HK-2 (cell line): ENCODE results near the gene ADAMTS12.

ENCODE experiments used
- DNase-seq: peaks from one replicate; pipeline ENCODE4 v3.0.0-alpha.2; 2018; ENCODE audit not compliant: unreplicated experiment

Gene ADAMTS12

GRCh38 chr5:33476992-33477391, 414.8 kb downstream of the ADAMTS12 start:
- DNase-seq: no peak

- no peak for DNase-seq
These were observed 416.1 kb downstream of the ADAMTS12 start for GRCh38 chr5:33475706-33476105.

GRCh38 chr5:33474931-33475499, 416.8 kb downstream of the ADAMTS12 start:
- no peak for DNase-seq

GRCh38 chr5:33474004-33474403, 417.8 kb downstream of the ADAMTS12 start:
- DNase-seq: no peak
